ENCODE data around the gene ZBTB32. TPM values are rescaled to one million over a fixed set of nuclear protein-coding genes. Genes with fewer than 3 reads are reported as not detected.

The ZBTB32 gene
- total RNA-seq, 3 donors from 2014 or later = 0.27 TPM; not detected in 2

DNA sequence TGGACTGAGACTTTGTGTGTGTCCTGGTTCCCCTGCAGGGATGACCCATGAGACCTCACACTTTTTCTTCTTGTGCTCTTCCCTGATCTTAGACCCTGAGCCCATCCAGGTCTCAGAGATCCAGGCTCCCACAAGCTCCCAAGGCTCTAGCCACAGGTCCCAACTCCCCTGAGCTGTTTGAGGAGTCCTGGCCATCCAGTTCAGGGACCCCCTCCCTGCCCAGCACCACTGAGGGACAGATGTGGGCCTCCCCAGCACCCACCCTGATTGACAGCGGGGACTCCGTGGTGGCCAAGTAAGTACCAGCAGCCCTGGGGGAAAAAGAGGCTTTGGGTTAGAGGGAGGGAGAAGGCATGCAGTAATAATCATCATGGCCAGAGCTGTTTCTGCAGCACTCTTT is 55.3 kb downstream of the ZBTB32 start:
- Histone ChIP-seq H3K4me1 (ENCODE audit: low read depth) (peaks cover 32% of the 10 kb centered on the region), H3K36me3 (ENCODE audit: low read depth) (no peaks in the 10 kb centered on the region), H3K4me3 (no peak overlapping the region), H3K9me3 (no peaks in the 10 kb centered on the region)
- TF ChIP-seq, protein P1, sequence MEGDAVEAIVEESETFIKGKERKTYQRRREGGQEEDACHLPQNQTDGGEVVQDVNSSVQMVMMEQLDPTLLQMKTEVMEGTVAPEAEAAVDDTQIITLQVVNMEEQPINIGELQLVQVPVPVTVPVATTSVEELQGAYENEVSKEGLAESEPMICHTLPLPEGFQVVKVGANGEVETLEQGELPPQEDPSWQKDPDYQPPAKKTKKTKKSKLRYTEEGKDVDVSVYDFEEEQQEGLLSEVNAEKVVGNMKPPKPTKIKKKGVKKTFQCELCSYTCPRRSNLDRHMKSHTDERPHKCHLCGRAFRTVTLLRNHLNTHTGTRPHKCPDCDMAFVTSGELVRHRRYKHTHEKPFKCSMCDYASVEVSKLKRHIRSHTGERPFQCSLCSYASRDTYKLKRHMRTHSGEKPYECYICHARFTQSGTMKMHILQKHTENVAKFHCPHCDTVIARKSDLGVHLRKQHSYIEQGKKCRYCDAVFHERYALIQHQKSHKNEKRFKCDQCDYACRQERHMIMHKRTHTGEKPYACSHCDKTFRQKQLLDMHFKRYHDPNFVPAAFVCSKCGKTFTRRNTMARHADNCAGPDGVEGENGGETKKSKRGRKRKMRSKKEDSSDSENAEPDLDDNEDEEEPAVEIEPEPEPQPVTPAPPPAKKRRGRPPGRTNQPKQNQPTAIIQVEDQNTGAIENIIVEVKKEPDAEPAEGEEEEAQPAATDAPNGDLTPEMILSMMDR (IDR thresholded peaks at IDR 0.05) = no peak
- ATAC-seq (no peak), DNase-seq (no peak)
- intact Hi-C loops (cut with DNase I, micrococcal nuclease) = no loop called here

DNA sequence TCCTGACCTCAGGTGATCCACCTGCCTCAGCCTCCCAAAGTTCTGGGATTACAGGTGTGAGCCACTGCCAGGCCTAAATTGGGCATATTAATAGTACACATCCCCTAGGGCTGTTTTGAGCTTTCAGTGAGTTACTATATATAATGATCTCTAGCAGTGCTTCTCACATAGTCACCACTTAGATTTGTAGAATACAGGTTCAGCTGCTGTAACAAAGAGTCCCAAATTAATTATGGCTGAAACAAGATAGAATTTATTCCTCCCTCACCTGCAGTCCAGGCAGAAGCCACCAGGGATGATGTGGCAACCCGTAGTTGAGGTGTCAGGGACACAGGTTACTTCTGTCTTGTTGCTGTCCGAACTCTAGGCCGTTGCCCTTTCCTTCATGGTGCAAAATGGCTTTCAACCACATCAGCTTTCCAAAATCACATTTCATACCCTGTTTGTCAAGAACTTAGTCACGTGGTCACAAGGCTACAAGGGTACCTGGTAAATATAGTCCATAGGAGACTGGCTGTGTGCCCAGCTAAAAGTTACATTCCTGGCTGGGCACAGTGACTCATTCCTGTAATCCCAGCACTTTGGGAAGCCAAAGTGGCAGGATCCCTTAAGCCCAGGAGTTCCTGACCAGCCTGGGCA is 56.5 kb downstream of the ZBTB32 start:
- no peaks in the 10 kb centered on the region for H3K36me3 ChIP-seq (ENCODE audit: low read depth)
- peaks cover 25% of the 10 kb centered on the region for H3K4me1 ChIP-seq (ENCODE audit: low read depth)
- TF ChIP-seq, protein P1 (IDR thresholded peaks at IDR 0.05) = no peak
- intact Hi-C loops (cut with DNase I, micrococcal nuclease) = no loop called here
- H3K9me3 ChIP-seq = no peaks in the 10 kb centered on the region
- ATAC-seq (no peak), DNase-seq (no peak)
- H3K4me3 ChIP-seq = no peak overlapping the region

DNA sequence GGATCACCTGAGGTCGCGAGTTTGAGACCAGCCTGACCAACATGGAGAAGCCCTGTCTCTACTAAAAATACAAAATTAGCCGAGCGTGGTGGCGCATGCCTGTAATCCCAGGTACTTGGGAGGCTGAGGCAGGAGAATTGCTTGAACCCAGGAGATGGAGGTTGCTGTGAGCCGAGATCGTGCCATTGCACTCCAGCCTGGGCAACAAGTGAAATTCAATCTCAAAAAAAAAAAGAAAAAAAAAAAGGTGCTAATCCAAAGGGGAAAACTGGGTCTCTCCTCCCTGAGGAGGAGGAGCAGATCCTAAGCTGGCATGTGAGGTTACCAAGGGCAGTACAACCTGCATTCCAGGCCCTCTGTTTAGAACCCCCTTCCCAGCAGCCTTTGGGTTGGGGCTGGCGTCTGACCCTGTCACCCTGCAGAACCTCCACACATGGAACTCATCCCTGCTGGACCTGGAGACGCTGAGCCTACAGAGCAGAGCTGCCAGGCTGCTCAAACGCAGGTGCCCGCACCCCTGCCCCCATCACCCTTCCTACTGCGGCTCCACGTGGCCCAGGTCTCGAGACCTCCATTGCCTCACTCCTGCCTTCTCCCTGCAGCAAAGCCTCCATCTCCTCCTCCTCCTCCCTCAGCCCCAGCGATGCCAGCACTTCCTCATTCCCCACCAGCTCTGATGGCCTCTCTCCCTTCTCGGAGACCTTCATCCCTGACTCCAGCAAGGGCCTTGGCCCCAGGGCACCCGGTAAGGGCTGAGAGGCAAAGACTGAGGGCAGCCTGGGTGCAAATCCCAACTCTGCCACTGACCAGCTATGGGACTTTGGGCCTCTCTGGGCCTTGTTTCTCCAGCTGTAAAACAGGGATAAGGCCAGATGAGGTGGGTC is 60.3 kb downstream of the ZBTB32 start:
- no peaks in the 10 kb centered on the region for H3K4me1 ChIP-seq (ENCODE audit: low read depth)
- TF ChIP-seq, protein P1 (IDR thresholded peaks at IDR 0.05) = no peak
- intact Hi-C loops (cut with DNase I, micrococcal nuclease) = no loop called here
- no peaks in the 10 kb centered on the region for H3K9me3 ChIP-seq
- no peak for DNase-seq
- H3K4me3 ChIP-seq = no peak overlapping the region
- no peak for ATAC-seq
- no peaks in the 10 kb centered on the region for H3K36me3 ChIP-seq (ENCODE audit: low read depth)

Other genes starting within 250 kb of the ZBTB32 start
- gene KRTDAP, start 214.1 kb upstream of the ZBTB32 start, total RNA-seq = not detected
- 10 to 100 TPM in 2 of 3 donors, 1 to 10 TPM in 1; 8.2 to 14.3 (median 10.7) TPM for gene DMKN, start 190.9 kb upstream of the ZBTB32 start, total RNA-seq
- not detected for gene SBSN, start 176.2 kb upstream of the ZBTB32 start, total RNA-seq
- gene GAPDHS, start 171.1 kb upstream of the ZBTB32 start, total RNA-seq = not detected
- 10 to 100 TPM; 54.4 to 62.8 (median 58.2) TPM for gene TMEM147, start 158.9 kb upstream of the ZBTB32 start, total RNA-seq
- gene ATP4A, start 140.9 kb upstream of the ZBTB32 start, total RNA-seq = not detected
- gene PMIS2, start 118.4 kb upstream of the ZBTB32 start, total RNA-seq = not detected
- 10 to 100 TPM in 1 of 3 donors, 1 to 10 TPM in 2; 6.4 to 13.2 (median 9.0) TPM for gene HAUS5, start 91.8 kb upstream of the ZBTB32 start, total RNA-seq
- 10 to 100 TPM; 67.4 to 73.3 (median 67.6) TPM for gene RBM42, start 75.5 kb upstream of the ZBTB32 start, total RNA-seq
- gene ETV2, start 62.8 kb upstream of the ZBTB32 start, total RNA-seq = 1 to 10 TPM in 2 of 3 donors, under 1 TPM in 1; 0.76 to 2.0 (median 1.1) TPM
- 100 to 1,000 TPM; 460 to 939 (median 669) TPM for gene COX6B1, start 56.2 kb upstream of the ZBTB32 start, total RNA-seq
- not detected for gene UPK1A, start 38.0 kb upstream of the ZBTB32 start, total RNA-seq
- 10 to 100 TPM; 35.9 to 49.2 (median 37.5) TPM for gene KMT2B, start 13.4 kb downstream of the ZBTB32 start, total RNA-seq
- gene IGFLR1, start 37.9 kb downstream of the ZBTB32 start, total RNA-seq = 10 to 100 TPM in 1 of 3 donors, 1 to 10 TPM in 2; 5.3 to 14.6 (median 8.2) TPM
- gene U2AF1L4, start 40.9 kb downstream of the ZBTB32 start, total RNA-seq = 10 to 100 TPM; 19.7 to 32.4 (median 32.1) TPM
- gene PSENEN, start 41.1 kb downstream of the ZBTB32 start, total RNA-seq = 10 to 100 TPM; 56.7 to 92.1 (median 90.2) TPM
- gene LIN37, start 44.0 kb downstream of the ZBTB32 start, total RNA-seq = 10 to 100 TPM in 1 of 3 donors, 1 to 10 TPM in 2; 7.6 to 14.3 (median 8.6) TPM
- 100 to 1,000 TPM in 1 of 3 donors, 10 to 100 TPM in 1, 1 to 10 TPM in 1; 3.9 to 122 (median 22.9) TPM for gene HSPB6, start 52.5 kb downstream of the ZBTB32 start, total RNA-seq
- gene PROSER3, start 53.6 kb downstream of the ZBTB32 start, total RNA-seq = 10 to 100 TPM; 21.7 to 26.5 (median 26.0) TPM
- 10 to 100 TPM; 14.4 to 16.0 (median 14.6) TPM for gene ARHGAP33, start 71.0 kb downstream of the ZBTB32 start, total RNA-seq
- gene PRODH2, start 108.3 kb downstream of the ZBTB32 start, total RNA-seq = not detected
- gene NPHS1, start 147.9 kb downstream of the ZBTB32 start, total RNA-seq = under 1 TPM in 1 of 3 donors, not detected in 2; 0.09 TPM
- under 1 TPM in 1 of 3 donors, not detected in 2; 0.09 TPM for gene KIRREL2, start 152.4 kb downstream of the ZBTB32 start, total RNA-seq
- gene APLP1, start 164.0 kb downstream of the ZBTB32 start, total RNA-seq = 10 to 100 TPM in 1 of 3 donors, 1 to 10 TPM in 2; 1.6 to 13.2 (median 1.9) TPM
- gene NFKBID, start 196.0 kb downstream of the ZBTB32 start, total RNA-seq = 10 to 100 TPM in 2 of 3 donors, 1 to 10 TPM in 1; 8.7 to 16.6 (median 12.3) TPM
- 1 to 10 TPM; 4.6 to 8.2 (median 7.9) TPM for gene HCST, start 198.0 kb downstream of the ZBTB32 start, total RNA-seq
- gene TYROBP, start 203.7 kb downstream of the ZBTB32 start, total RNA-seq = 10 to 100 TPM; 15.7 to 50.2 (median 45.0) TPM
- gene LRFN3, start 231.8 kb downstream of the ZBTB32 start, total RNA-seq = 10 to 100 TPM; 10.5 to 14.0 (median 10.5) TPM

Measured in mucosa of descending colon (tissue), 3 donors.